Measurements from ENCODE around the gene RILPL2.
"Not testable (repeated sequence)": the region's sequence is repeated elsewhere in the genome, so short reads cannot be mapped to it uniquely, and the experiment has no call there.

RILPL2 gene

GRCh38 chr12:123401753-123402683 lies 34.5 kb downstream of the RILPL2 start:
- no peak for DNase-seq

- no peak for DNase-seq
Observed at GRCh38 chr12:123399255-123399617, 37.2 kb downstream of the RILPL2 start.

GRCh38 chr12:123398550-123399254 lies 37.8 kb downstream of the RILPL2 start:
- DNase-seq, result no peak

- DNase-seq, result no peak
Observed at GRCh38 chr12:123398177-123398549, 38.3 kb downstream of the RILPL2 start.

- DNase-seq, result no peak
Observed at GRCh38 chr12:123397400-123397799, 39.1 kb downstream of the RILPL2 start.

GRCh38 chr12:123396954-123397353 lies 39.5 kb downstream of the RILPL2 start:
- no peak for DNase-seq

- DNase-seq, result no peak
Observed at GRCh38 chr12:123396543-123396942, 39.9 kb downstream of the RILPL2 start.

- DNase-seq, result no peak
Observed at GRCh38 chr12:123395236-123395635, 41.2 kb downstream of the RILPL2 start.

- DNase-seq, result no peak
Observed at GRCh38 chr12:123393747-123394146, 42.7 kb downstream of the RILPL2 start.

GRCh38 chr12:123391546-123392343 lies 44.7 kb downstream of the RILPL2 start:
- DNase-seq, result no peak

GRCh38 chr12:123390498-123391426 lies 45.7 kb downstream of the RILPL2 start:
- DNase-seq, result no peak

- DNase-seq, result no peak
Observed at GRCh38 chr12:123389560-123390351, 46.7 kb downstream of the RILPL2 start.

- DNase-seq, result no peak
Observed at GRCh38 chr12:123388951-123389559, 47.4 kb downstream of the RILPL2 start.

- peak; percentile 67 for DNase-seq
Observed at GRCh38 chr12:123388177-123388950, 48.1 kb downstream of the RILPL2 start.

GRCh38 chr12:123387508-123388176 lies 48.8 kb downstream of the RILPL2 start:
- DNase-seq, result no peak

GRCh38 chr12:123385536-123385935 lies 50.9 kb downstream of the RILPL2 start:
- not testable (repeated sequence) for DNase-seq

GRCh38 chr12:123384994-123385376 lies 51.5 kb downstream of the RILPL2 start:
- DNase-seq, result no peak

- no peak for DNase-seq
Observed at GRCh38 chr12:123384318-123384993, 52.0 kb downstream of the RILPL2 start.

GRCh38 chr12:123382684-123383083 lies 53.8 kb downstream of the RILPL2 start:
- DNase-seq, result no peak

Data from CD4-positive, alpha-beta T cell treated with Interleukin-15 for 1 hour (primary cell).